GM12872 (cell line): ENCODE results near the gene BSPRY.
A peak's percentile ranks its signal among the peaks of the same experiment; 100 is the strongest.

Experiments
- TF ChIP-seq, protein P1 (sequence below): IDR thresholded peaks from 3 replicates; pipeline ENCODE4 v1.5.1; 2011; ENCODE audit warnings: low read depth, mild to moderate bottlenecking, low read length, moderate library complexity; ENCODE audit not compliant: insufficient read depth

Gene BSPRY

DNA sequence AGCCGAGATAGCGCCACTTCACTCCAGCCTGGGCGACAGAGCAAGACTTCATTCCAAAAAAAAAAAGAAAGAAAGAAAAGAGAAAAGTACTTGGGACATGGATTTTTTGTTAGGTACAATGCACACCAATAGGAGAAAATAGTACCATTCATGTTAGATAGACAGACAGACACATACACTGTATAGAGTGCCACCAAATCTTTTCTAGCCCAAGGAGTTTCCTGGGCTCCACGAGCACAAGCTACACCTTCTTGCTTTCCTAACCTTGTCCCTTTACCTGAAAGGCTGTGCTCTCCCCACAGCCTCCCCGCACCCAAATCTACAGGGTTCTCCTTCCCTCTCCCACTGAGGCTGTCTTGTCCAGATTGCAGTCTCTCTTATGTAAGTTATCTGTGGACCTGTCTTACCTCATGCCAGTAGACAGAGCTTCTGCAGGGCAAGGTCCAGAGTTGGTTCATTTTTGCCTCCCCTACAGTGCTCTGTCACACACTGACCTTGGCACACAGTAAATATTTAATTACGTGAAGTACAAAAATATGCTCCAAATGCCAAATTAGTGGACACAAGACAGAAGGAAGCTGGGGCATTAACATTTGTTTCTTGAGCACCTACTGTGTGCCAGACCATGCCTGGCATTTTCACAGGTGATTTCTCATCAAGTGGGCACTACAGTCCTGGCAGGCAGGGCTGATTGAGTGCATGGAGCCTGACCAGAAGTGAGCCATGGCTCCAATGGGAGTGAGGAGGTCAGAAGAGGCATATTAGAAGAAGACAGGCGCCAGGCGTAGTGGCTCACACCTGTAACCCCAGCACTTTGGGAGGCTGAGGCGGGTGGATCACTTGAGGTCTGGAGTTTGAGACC is 45.9 kb downstream of the BSPRY start:
- TF ChIP-seq, protein P1, sequence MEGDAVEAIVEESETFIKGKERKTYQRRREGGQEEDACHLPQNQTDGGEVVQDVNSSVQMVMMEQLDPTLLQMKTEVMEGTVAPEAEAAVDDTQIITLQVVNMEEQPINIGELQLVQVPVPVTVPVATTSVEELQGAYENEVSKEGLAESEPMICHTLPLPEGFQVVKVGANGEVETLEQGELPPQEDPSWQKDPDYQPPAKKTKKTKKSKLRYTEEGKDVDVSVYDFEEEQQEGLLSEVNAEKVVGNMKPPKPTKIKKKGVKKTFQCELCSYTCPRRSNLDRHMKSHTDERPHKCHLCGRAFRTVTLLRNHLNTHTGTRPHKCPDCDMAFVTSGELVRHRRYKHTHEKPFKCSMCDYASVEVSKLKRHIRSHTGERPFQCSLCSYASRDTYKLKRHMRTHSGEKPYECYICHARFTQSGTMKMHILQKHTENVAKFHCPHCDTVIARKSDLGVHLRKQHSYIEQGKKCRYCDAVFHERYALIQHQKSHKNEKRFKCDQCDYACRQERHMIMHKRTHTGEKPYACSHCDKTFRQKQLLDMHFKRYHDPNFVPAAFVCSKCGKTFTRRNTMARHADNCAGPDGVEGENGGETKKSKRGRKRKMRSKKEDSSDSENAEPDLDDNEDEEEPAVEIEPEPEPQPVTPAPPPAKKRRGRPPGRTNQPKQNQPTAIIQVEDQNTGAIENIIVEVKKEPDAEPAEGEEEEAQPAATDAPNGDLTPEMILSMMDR, result no peak

DNA sequence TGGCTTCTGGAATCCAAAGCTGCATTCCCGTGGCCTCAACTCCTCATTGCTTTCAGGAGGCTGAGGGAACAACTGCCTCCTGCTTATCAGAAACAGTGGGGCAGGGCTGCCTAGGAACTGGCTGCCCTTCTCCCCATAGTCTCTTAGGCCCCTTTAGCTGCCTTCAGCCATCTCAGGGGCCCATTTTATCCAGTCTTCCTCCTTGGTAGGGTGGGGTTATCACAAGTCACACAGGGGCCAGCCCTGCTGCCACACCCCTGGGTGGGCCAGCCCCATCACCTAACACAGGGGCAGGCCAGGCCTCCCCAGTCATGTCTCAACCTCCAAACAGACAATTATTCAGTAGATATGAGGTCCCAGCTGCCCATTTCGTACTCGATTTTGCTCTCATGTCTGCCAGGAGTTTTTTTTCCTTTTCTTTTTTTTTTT is 47.9 kb downstream of the BSPRY start:
- TF ChIP-seq, protein P1, result no peak

DNA sequence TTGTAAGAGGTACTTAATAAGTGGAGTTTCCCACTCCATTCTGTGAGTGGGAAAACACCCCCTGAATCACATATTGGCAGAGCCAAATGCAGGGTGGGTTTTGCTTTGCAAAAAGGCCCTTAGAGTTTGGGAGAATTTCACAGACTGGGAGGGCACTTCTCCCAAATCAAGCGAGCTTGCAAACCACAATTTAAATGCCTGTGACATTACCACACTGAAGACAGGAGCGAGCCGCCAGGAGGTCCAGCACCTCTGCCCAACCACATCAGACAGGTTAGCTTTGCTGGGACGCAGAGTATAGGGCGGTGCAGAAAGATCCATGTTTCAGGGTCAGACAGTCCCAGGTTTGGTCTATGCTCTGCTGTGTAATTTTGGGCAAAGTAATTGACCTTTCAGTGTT is 49.5 kb downstream of the BSPRY start:
- TF ChIP-seq, protein P1, result no peak

DNA sequence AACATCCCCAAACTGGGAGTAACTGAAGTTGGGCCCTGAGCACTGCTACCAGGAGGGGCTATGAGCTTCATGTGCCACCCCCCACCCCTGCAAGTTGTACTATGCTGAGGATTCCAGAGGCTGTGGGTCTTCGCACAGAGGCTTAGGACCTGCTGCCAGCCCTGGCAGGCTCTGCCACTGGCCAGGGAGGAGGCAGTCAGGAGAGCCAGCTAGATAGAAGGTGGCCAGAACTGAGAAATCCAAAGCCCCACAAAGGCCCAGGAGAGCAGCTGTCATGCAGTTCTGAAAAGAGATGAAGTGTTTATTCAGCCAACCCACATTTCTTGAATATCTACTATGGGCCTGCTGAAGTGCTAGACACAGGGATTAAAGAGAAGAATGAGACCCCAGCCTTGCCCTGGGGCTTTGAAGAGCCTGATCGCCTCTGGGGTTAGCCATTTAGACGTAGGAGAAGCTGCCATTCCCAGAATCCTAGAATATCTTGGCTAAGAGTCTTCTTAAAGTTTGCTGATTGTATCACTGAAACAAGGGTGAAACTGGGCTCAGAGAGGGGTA is 50.4 kb downstream of the BSPRY start:
- TF ChIP-seq, protein P1, result no peak

DNA sequence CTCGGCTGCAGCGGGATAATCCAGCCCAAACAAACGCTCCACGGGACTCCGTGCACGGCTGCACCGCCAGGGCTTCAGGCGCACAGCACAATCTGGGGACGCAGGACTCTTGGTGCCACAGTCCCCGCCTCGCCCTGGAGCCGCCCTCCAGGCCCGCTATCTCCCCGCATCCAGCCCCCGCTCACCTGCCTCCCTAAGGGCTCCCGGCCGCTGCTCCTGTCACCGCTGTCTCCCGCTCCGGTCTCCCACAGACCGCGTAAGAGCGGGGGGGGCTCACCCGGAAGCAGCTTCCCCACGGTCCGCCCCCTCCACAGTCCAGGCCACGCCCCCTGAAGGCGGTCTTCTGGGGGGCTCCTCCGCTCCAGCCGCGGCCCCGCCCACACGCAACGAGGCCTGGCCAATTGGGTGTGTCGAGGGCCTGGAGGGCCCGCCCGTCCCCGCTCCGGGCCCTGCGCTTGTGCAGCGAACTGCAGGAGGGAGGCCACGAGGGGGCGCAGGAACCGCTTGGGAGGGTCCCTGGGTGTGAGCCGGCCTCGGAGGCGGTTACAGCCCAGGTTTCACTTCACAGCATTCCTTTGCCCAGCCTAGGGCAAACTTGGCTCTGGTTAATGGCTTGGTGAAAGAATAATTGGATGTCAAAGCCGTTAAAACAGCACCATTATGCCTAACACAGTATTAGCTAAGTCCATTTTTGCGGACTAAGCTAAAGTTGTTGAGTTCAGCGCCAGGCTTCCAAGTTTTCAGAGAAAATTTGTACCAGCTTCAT is 51.9 kb downstream of the BSPRY start, which contains the start of gene ALAD:
TSS of gene ALAD (minus strand) at position 258 of the 766 bp plus-strand sequence. CDS start 7,725 bp downstream, outside the sequence.
- TF ChIP-seq, protein P1, result peak; percentile 94

DNA sequence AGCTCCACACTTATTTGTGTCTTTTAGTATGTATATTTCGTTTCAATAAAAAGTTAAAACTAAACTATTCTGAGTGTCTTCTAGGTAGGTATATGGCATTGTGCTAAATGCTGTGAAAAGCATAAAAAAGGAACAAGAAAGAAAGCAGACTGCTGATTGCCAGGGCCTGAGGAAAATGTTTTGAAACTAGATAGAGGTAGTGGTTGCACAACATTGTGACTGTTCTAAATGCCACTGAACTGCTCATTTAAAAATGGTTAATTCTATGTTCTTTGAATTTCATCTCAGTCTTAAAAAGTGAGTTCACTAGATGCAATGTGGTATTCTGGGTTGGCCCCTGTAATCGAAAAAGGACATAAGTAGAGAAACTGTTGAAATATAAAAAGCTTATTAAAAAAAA is 54.3 kb downstream of the BSPRY start:
- TF ChIP-seq, protein P1, result no peak

DNA sequence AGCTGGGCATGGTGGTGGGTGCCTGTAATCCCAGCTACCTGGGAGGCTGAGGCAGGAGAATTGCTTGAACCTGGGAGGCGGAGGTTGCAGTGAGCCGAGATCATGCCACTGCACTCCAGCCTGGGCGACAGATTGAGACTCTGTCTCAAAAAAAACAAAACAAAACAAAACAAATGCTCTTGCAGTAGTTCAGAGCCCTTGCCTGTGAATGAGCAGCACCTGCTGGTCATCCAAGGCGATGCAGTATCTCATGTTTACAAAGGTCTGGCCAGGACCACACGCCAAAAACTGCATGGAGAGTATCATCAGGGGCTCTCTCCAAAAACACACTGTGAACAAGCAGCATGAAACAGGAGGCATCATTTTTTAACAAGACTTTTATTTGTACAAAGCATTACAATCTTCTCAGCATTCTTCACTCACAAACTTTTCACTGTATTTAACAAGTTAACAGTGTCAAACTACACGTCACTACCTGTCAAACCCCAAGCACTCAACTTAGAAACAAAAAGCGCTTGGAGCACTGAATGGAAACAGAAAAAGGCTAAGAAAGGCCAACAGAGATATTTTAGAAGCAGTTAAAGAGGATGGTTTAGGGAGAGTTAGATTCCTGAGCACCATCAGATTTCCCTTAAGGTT is 57.7 kb downstream of the BSPRY start:
- TF ChIP-seq, protein P1, result peak; percentile 91
